Measurements from ENCODE around the gene SLC15A4.
A peak's percentile ranks its signal among the peaks of the same experiment; 100 is the strongest.

Gene SLC15A4

DNA sequence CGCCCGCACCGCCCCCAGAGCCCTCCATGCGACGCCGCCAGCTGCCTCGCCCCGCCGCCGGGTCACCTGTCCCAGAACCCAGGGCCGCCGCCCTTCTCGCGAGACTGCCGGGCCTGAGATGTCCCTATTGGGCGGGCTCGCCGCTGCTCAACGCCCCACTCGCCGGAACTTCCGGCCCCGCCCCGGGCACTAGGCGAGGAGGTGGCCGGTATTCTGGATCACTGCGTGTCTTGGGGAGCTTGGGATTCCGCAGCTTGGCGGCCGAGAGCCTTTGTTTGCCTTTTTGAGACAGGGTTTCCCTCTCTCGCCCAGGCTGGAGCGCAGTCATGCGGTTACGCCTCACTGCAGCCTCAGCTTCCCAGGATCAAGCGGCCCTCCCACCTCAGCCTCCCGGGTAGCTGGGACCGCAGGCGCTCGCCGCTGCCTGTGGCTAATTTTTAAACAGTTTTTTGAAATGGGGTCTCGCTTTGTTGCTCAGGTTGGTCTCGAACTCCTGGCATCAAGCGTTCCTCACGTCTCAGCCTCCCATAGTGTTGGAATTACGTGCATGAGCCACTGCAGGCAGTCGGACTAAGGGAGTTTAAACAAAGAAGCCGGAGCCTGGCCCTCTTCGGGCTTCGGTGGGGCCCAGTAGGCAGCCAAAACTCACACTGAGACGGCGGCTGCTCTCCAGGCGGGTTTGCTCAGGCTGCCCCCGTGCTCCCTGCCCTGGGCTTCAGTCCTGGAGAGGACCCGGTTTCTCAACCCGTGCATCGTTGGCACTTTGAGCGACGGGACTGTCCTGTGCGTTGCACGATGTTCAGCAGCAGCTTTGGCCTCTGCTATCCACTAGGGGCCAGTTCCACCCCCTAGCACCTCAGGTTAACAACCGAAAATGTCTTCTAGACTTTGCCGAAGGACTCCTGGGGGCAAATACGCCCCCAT is at the start of gene SLC15A4:
SLC15A4 (minus strand) TSS at position 43 of the 924 bp plus-strand sequence; CDS start at position 28, 15 bp downstream.
- Histone ChIP-seq H3K79me2 (ENCODE audit: insufficient read depth, low read length) (peaks cover 54% of the 10 kb centered on the region), H3K9me2 (replicated peaks; ENCODE audit: low read depth, low read length) (no peaks in the 10 kb centered on the region), H3K9me3 (ENCODE audit: insufficient read depth, low read depth, low read length) (no peaks in the 10 kb centered on the region), H3K36me3 (ENCODE audit: insufficient read depth, low read length) (no peaks in the 10 kb centered on the region), H2AFZ (ENCODE audit: low read length) (peak within 1 kb of the TSS; percentile 34), H4K20me1 (ENCODE audit: insufficient read depth, low read length, poor library complexity, severe bottlenecking) (peaks cover 36% of the 10 kb centered on the region), H3F3A (ENCODE audit: low read depth) (no peaks in the 10 kb centered on the region), H3K4me3 (ENCODE audit: low read length, poor library complexity, severe bottlenecking) (peak within 1 kb of the TSS; percentile 95), H3K27me3 (ENCODE audit: insufficient read depth, low read length, poor library complexity, severe bottlenecking) (no peaks in the 10 kb centered on the region), H3K4me2 (ENCODE audit: low read depth, low read length, poor library complexity, severe bottlenecking) (peak within 1 kb of the TSS; percentile 84), H3K4me1 (ENCODE audit: insufficient read depth, low read length, poor library complexity, severe bottlenecking) (peaks cover 23% of the 10 kb centered on the region), H3K9ac (ENCODE audit: low read depth, low read length, poor library complexity, severe bottlenecking) (peak within 1 kb of the TSS; percentile 87)
- no peak for TF ChIP-seq EZH2phosphoT487 (IDR thresholded peaks at IDR 0.05; ENCODE audit: borderline replicate concordance)
- TF ChIP-seq, protein P1, sequence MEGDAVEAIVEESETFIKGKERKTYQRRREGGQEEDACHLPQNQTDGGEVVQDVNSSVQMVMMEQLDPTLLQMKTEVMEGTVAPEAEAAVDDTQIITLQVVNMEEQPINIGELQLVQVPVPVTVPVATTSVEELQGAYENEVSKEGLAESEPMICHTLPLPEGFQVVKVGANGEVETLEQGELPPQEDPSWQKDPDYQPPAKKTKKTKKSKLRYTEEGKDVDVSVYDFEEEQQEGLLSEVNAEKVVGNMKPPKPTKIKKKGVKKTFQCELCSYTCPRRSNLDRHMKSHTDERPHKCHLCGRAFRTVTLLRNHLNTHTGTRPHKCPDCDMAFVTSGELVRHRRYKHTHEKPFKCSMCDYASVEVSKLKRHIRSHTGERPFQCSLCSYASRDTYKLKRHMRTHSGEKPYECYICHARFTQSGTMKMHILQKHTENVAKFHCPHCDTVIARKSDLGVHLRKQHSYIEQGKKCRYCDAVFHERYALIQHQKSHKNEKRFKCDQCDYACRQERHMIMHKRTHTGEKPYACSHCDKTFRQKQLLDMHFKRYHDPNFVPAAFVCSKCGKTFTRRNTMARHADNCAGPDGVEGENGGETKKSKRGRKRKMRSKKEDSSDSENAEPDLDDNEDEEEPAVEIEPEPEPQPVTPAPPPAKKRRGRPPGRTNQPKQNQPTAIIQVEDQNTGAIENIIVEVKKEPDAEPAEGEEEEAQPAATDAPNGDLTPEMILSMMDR (conservative IDR thresholded peaks at IDR 0.05; ENCODE audit: low read length) = no peak; the same call in 1 of the 2 replicates

DNA sequence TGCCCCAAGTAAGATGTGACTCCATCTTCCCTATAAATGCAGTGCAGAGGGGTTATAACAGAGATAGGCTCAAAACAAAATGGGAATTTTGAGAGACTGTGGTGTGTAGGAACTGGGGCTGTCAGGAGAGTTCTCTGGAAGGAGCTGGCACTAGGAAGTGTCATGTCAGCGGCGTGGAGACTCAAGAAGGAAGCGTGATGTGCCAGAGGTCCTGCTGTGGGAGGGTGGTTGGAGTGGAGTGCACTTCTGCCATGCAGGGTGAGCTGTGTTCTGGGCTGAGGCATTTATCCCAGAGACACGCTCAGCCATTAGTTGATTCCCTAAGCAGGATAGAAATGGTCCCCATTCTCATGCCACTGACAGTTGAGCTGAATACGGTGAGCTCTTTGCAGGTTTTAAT is 48.5 kb upstream of the SLC15A4 start:
- Histone ChIP-seq H3K4me1 (ENCODE audit: insufficient read depth, low read length, poor library complexity, severe bottlenecking) (no peaks in the 10 kb centered on the region), H3K4me2 (ENCODE audit: low read depth, low read length, poor library complexity, severe bottlenecking) (no peak overlapping the region), H3K27me3 (ENCODE audit: insufficient read depth, low read length, poor library complexity, severe bottlenecking) (no peaks in the 10 kb centered on the region), H3K9me2 (replicated peaks; ENCODE audit: low read depth, low read length) (no peaks in the 10 kb centered on the region), H3K4me3 (ENCODE audit: low read length, poor library complexity, severe bottlenecking) (no peak overlapping the region), H4K20me1 (ENCODE audit: insufficient read depth, low read length, poor library complexity, severe bottlenecking) (no peaks in the 10 kb centered on the region), H3K36me3 (ENCODE audit: insufficient read depth, low read length) (no peaks in the 10 kb centered on the region), H2AFZ (ENCODE audit: low read length) (no peak overlapping the region), H3K9me3 (ENCODE audit: insufficient read depth, low read depth, low read length) (no peaks in the 10 kb centered on the region; the same call in 1 of the 2 replicates), H3F3A (ENCODE audit: low read depth) (no peaks in the 10 kb centered on the region), H3K79me2 (ENCODE audit: insufficient read depth, low read length) (no peaks in the 10 kb centered on the region), H3K9ac (ENCODE audit: low read depth, low read length, poor library complexity, severe bottlenecking) (no peak overlapping the region)
- TF ChIP-seq EZH2phosphoT487 (IDR thresholded peaks at IDR 0.05; ENCODE audit: borderline replicate concordance) = no peak
- TF ChIP-seq, protein P1 (conservative IDR thresholded peaks at IDR 0.05; ENCODE audit: low read length) = no peak

GRCh38 chr12:128871516-128871892 is 47.7 kb upstream of the SLC15A4 start:
- TF ChIP-seq, protein P1 (conservative IDR thresholded peaks at IDR 0.05; ENCODE audit: low read length) = no peak
- no peak for TF ChIP-seq EZH2phosphoT487 (IDR thresholded peaks at IDR 0.05; ENCODE audit: borderline replicate concordance)
- H3K9me2 ChIP-seq (replicated peaks; ENCODE audit: low read depth, low read length) = no peaks in the 10 kb centered on the region
- no peaks in the 10 kb centered on the region for H3K36me3 ChIP-seq (ENCODE audit: insufficient read depth, low read length)

More at GRCh38 chr12:128871516-128871892, 47.7 kb upstream of the SLC15A4 start:
- peak overlapping the region; percentile 61; the same call in 1 of the 2 replicates for H2AFZ ChIP-seq (ENCODE audit: low read length)
- H3K9ac ChIP-seq (ENCODE audit: low read depth, low read length, poor library complexity, severe bottlenecking) = no peak overlapping the region
- H3K79me2 ChIP-seq (ENCODE audit: insufficient read depth, low read length) = no peaks in the 10 kb centered on the region
- H3K4me3 ChIP-seq (ENCODE audit: low read length, poor library complexity, severe bottlenecking) = no peak overlapping the region
- no peaks in the 10 kb centered on the region for H3F3A ChIP-seq (ENCODE audit: low read depth)
- no peaks in the 10 kb centered on the region for H3K4me1 ChIP-seq (ENCODE audit: insufficient read depth, low read length, poor library complexity, severe bottlenecking)
- H3K9me3 ChIP-seq (ENCODE audit: insufficient read depth, low read depth, low read length) = no peaks in the 10 kb centered on the region; the same call in 1 of the 2 replicates
- H3K27me3 ChIP-seq (ENCODE audit: insufficient read depth, low read length, poor library complexity, severe bottlenecking) = no peaks in the 10 kb centered on the region
- H3K4me2 ChIP-seq (ENCODE audit: low read depth, low read length, poor library complexity, severe bottlenecking) = no peak overlapping the region
- H4K20me1 ChIP-seq (ENCODE audit: insufficient read depth, low read length, poor library complexity, severe bottlenecking) = no peaks in the 10 kb centered on the region
